ENCODE measurements around the gene PTPRN2.
"Not testable (repeated sequence)": the region's sequence is repeated elsewhere in the genome, so short reads cannot be mapped to it uniquely, and the experiment has no call there.

Gene PTPRN2

GRCh38 chr7:157709531-157710251 lies 877.9 kb downstream of the PTPRN2 start:
- DNase-seq (ENCODE audit: low read depth): no peak

- no peak for DNase-seq (ENCODE audit: low read depth)
Observed at GRCh38 chr7:157708919-157709295, 878.7 kb downstream of the PTPRN2 start.

- DNase-seq (ENCODE audit: low read depth): no peak
Observed at GRCh38 chr7:157707983-157708918, 879.4 kb downstream of the PTPRN2 start.

GRCh38 chr7:157704365-157704764 lies 883.3 kb downstream of the PTPRN2 start:
- no peak for DNase-seq (ENCODE audit: low read depth)

GRCh38 chr7:157703534-157704195 lies 884.0 kb downstream of the PTPRN2 start:
- no peak for DNase-seq (ENCODE audit: low read depth)

- DNase-seq (ENCODE audit: low read depth): no peak
Observed at GRCh38 chr7:157703131-157703530, 884.5 kb downstream of the PTPRN2 start.

- no peak for DNase-seq (ENCODE audit: low read depth)
Observed at GRCh38 chr7:157702311-157703023, 885.2 kb downstream of the PTPRN2 start.

- DNase-seq (ENCODE audit: low read depth): not testable (repeated sequence)
Observed at GRCh38 chr7:157701395-157702180, 886.0 kb downstream of the PTPRN2 start.

GRCh38 chr7:157700231-157701005 lies 887.2 kb downstream of the PTPRN2 start:
- DNase-seq (ENCODE audit: low read depth): no peak

GRCh38 chr7:157699357-157700013 lies 888.1 kb downstream of the PTPRN2 start:
- no peak for DNase-seq (ENCODE audit: low read depth)

GRCh38 chr7:157697287-157697686 lies 890.3 kb downstream of the PTPRN2 start:
- DNase-seq (ENCODE audit: low read depth): not testable (repeated sequence)

GRCh38 chr7:157695609-157696008 lies 892.0 kb downstream of the PTPRN2 start:
- not testable (repeated sequence) for DNase-seq (ENCODE audit: low read depth)

- DNase-seq (ENCODE audit: low read depth): no peak
Observed at GRCh38 chr7:157694376-157694665, 893.3 kb downstream of the PTPRN2 start.

- no peak for DNase-seq (ENCODE audit: low read depth)
Observed at GRCh38 chr7:157693521-157694375, 893.9 kb downstream of the PTPRN2 start.

- DNase-seq (ENCODE audit: low read depth): no peak
Observed at GRCh38 chr7:157693071-157693520, 894.5 kb downstream of the PTPRN2 start.

- DNase-seq (ENCODE audit: low read depth): no peak
Observed at GRCh38 chr7:157692460-157693011, 895.1 kb downstream of the PTPRN2 start.

- DNase-seq (ENCODE audit: low read depth): no peak
Observed at GRCh38 chr7:157691586-157692459, 895.8 kb downstream of the PTPRN2 start.

Measured in HS-5 (cell line).